HG03064 (cell line): ENCODE results near the gene MEIS3.

Experiments
- ATAC-seq: cut with Tn5 transposase; IDR thresholded peaks from one replicate; pipeline ENCODE4 v1.9.1; 2021; ENCODE audit warnings: low read depth; ENCODE audit not compliant: unreplicated experiment

Gene MEIS3

DNA sequence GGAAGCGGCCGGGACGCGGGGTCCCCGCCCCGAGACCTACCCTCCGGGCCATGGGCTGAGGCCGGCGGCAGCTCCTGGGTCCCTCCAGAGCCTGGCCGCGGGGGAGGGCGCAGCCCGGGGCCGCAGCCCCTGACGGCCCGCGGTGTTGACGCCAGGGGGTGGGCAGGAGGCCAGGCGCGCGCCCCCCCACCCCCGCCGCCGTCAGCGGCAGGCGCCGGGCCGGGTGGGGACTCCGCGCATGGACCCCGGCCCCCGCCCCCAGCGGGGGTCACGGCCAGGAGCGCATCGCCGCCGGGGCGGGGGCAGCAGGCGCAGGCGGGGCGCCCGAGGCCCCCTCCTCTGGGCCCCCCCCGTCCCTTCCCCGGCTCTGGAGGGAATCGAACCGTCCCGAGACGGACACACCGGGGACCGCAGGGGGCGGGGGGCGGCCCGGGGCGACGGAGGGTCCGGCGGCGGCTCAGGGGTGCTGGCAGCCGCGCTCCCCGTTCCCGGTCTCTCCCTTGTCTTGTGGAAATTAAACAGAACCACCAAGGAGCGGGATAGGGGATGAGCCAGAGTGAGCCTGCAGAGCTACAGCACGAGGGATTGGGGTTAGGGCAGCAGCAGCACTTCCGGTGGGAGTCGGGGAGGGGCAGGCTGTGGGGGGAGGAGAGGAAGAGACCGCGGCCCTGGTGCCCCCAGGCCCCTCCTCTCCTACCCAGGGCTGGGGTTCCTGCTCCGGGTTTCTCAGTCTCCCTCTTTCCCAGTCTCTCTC, at the start of gene MEIS3:
Gene MEIS3 (minus strand): TSS at position 498 of the 754 bp plus-strand sequence. CDS start 446 bp downstream, at position 52.
- no peak for ATAC-seq

DNA sequence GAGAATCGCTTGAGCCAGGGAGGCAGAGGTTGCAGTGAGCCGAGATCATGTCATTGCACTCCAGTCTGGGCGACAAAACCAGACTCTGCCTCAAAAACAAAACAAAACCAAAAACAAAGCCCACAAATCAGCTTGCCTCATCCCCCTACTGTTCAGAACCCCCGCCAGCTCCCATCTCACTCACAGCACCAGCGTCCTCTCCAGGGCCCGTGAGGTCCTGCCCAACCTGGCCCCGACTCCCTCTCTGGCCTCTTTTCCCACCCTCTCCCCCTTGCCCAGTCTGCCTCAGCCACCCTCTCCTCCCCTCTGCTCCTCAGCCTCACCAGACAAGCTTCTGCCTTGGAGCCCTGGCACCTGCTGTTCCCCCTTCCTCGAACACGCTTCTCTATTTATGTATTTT, 48.6 kb upstream of the MEIS3 start:
- ATAC-seq = no peak

DNA sequence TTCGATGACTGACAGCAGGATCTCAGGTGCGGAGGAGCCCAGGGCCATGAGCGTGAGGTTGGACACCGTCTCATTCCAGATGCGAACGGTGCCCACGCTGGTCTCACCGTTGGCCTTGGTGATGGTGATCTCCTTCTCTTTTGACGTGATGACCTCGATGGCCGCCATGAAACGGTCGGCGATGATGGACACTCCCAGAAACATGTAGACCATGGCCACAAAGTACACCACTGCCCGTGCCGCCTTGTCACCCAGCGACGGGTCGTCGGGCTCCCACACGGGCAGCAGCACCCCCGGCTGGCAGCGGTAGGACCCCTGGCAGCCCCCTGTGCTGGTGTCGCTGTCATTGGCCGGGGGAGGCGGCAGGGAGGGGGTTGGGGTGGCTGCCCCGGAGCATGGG, 46.6 kb upstream of the MEIS3 start:
- no peak for ATAC-seq

DNA sequence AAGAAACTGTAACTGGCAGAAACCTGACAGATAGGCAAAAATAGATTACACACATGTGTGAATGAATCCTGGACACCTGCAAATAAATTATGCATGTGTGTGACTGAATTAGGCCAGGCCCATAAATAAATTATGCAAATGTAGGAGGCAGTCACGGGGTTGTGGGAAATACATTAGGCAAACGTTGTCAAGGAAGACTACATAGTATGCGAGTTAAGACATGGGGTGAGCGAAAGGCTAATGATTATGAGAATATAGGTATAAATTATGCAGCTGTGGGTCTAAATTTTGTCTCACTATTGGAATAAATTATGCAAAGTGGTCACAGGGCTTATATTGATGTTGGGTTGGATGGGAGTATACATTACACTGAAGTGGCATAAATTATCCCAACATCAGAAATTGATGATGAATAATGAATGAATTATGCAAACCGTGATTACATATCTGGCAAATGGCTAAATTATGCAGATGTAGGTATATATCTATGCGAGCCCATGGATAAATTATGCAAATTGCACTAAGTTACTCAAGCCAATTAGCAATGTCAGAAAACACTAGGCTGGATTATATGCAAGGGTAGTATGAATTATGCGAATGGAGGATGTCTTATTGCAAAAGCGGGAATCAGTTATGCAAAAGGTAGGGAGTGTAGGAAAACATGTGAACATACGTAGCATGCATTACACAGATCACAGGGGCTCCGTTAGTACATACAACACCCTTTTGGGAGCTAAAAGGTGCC, 45.5 kb upstream of the MEIS3 start:
- no peak for ATAC-seq

DNA sequence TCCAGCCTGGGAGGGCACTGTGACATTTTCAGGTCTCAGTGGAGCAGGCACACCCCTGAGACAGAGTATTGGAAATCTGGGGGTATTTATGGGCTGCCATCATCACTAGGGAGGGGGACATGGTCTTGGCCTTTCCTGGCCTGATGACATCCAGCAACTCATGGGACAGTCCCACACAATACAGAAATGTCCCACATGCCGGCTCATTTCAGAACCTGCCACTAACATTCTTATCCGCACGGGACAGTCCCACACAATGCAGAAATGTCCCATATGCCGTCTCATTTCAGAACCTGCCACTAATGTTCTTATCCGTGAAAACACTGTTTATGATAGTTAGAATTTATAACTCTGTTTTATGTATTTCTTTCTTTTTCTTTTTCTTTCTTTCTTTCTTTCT, 42.5 kb upstream of the MEIS3 start:
- no peak for ATAC-seq

DNA sequence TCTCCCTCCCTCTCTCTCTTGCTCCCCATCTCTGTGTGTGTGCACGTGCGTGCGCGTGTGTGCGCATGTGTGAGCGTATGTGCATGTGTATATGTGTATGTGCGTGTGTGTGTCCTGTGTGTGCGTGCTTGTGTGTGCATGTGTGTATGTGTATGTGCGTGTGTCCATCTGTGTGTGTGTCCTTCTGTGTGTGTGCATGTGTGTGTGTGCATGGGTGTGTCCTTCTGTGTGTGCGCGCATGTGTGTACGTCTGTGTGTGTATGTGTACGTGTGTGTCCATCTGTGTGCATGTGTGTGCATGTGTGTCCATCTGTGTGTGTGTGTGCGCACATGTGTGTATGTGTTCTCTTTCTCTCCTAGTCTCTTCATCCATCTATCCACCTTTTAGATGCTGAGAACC, 40.1 kb upstream of the MEIS3 start:
- ATAC-seq = no peak

DNA sequence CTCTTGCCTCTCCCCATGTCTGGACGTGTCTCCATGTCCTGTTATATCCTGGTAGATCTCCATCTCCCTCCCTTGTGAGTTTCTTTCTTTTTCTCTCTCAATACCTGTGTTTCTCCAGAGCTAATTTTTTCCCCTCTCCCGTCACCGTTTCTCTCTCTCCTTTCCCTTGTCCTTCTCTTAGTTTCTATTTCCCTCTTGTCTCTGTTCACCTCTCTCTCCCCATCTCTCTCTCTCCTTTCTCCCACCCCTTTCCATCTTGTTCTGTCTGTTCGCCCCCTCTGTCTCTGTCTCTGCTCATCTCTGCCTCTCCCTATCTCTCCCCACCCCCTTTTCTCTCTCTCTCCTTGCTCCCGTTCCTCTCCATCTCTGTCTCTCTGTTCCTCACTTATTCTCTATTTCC, 39.3 kb upstream of the MEIS3 start:
- ATAC-seq = no peak

DNA sequence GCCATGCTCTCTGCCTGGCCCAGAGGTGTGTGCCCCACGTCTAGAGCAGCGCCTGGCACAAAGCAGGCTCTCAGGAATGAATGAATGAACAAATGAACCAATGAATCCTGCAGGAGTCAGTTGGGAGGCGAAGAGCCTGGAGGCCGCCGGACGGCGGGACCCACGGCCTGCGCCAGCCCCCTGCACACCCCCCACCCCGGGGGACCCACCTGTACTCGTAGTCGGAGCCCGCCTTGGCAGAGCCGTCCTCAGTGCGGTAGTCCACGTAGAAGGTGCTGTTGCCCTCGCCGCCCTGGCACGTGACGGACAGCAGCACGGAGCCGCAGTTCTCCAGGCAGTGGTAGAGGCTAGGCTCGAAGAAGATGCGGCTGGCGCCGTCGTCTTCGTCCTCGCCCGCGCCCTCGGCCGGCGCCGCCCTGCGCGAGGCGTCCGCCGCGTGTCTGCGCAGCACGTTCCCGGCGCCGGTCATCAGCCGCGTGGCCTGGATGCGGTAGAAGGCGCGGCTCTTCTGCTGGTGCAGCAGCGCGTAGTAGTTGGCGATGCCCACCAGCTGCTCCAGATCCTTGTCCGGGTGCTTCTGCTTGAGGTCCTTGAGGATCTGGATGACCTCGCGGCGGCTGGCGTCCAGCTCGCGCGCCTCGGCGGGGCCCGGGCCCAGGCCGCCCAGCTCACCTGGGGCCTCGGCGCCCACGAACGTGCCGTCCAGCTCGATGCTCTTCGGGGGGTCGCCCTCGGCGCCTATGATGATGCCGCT, 37.6 kb upstream of the MEIS3 start:
- no peak for ATAC-seq

DNA sequence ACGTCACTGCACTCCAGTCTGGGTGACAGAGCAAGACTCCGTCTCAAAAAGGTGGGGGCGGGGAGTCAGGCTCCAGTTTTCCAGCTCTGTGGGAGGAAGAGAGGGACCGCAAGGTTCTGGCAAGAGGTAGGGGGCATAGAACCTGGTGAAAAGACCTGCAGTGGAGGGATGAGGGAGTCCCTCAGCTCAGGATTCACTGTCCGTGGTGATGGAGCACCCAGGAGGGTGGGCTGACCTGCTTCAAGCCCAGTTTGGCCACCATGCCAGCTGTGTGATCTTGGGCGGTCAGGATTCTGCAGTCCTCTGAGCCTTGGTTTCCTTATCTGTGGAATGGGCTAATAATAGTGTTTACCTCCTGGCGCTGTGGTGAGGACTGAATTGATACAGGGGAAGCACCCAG, 31.2 kb upstream of the MEIS3 start:
- ATAC-seq = no peak

DNA sequence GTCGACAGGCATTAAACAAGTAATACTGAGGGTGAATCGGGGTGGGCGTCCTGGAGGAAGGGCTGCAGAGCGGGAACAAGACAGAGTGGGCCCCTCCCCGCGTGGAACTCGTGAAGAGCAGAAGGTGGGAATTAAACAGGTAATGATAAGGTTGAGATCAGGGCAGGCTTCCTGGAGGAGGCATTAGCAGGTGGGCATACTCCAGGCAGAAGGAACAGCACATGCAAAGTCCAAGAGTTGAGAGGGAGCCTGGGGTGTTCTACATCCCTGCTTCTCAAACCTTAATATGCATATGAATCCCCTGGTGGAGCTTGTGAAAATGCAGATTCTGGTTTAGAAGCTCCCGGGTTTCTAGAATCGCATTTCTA, 29.0 kb upstream of the MEIS3 start:
- no peak for ATAC-seq

DNA sequence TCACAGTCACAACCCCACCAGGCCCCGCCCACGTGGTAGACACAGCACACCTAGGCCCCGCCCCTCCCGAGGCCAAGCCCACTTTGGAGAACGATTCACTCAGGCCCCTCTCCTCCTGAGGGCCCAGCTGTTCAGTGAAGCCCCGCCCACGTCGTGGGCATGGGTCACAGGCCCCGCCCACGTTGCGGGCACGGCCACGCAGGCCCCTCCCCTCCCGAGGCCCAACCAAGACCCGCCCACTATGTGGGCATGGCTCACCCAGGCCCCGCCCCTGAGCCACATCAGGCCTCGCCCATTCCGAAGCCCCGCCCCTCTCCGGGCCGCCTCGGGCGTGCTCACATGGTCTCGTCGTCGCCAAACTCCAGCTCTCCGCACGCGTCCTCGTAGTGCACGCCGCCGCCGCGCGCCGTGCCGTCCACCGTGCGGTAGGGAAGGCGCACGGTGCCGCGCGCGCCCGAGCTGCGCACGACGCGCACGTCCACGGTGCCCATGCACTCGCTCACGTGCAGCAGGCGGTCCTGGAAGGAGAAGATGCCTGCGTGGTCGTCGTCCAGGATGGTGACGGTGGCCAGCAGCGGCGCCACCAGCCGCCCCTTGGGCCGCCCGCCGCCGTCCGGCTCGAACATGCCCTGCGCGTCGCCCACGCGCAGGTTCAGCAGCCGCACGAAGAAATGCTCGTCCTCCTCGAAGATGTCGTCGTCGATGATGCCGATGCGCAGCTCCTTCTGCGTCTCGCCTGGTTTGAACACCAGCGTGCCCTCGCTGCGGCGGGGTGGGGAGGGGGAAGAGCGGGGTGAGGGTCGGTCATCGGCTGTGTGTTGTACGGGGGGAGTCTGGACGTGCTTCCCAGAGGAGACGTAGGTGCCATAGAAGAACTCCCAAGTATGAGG, 28.4 kb upstream of the MEIS3 start:
- ATAC-seq = no peak

DNA sequence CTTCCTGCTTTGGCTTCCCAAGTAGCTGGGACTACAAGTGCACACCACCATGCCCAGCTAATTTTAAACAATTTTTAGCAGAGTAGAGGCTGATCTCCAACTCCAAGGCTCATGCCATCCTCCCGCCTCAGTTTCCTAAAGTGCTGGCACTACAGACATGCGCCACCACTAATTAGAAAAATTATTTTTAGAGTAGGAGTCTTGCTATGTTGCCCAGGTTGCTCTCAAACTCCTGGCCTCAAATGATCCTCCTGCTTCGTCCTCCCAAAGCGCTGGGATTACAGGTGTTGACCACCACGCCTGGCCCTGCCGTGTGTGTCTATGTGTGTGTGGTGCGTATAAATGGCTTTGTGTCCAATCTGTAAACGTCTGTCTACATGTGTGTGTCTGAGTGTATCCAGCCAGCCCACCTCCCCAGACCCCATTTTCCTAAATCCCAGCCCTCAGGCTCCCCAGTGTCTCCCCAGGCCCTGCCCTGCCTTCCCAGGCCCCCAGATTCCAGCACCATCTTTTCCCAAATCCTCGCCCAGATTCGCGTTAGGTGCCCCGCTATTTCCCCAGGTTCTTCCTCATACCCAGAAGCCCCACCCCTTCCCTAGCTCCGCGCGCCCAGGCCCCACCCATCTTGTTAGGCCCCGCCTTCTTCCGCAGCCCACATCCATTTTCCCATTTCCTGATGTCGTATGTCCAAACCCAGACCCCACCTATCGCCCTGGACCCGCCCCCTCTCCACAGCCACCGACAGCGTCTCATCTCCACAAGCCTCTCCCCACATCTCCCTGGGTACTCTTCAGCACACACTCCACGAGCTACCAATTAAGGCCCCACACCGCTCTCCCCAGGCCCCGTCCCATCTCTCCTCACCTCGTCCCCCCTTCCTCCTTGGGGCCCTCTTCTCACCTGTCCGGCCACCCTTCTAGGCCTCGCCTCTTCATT, 27.5 kb upstream of the MEIS3 start:
- no peak for ATAC-seq

DNA sequence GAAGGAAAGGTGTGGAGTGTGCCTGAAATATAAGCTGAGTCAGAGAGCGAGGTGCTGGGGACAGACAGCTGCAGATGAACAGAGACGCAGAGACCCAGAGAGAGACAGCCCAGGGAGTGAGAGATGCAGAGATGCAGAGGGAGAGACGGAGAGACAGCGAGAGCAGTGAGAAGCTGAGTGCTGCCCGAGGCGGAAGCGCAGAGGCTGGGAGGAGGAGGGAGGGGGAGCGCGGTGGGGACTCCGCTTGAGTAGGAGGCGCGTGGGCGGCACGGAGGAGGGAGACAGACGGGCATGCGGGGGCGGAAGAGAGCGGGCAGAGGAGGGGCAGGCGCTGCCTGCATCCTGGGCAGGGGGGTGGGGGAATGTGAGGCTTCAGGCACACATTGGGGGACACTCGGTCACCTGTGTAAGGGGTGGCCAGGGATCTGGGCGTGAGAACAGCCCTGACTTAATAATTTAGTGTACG, 26.6 kb upstream of the MEIS3 start:
- no peak for ATAC-seq

DNA sequence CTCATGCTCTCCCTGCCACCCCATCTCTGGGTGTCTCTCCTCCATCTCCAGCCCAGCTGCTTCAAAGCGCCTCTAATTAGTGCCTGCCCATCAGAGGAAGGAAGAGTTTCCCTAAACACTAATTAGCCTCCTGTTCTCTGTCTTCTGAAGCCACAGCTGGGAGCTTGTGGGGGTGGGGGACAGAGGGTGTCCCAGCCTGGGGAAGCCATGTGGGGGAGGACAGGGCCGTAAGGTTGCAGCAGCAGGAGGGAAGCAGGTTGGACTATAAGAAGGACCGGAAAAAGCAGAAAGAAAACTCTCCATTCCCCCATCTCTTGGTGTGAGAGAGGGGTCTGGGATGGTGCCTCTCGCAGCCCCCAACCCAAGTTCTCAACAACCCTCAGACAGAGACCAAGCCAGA, 26.2 kb upstream of the MEIS3 start:
- no peak for ATAC-seq

DNA sequence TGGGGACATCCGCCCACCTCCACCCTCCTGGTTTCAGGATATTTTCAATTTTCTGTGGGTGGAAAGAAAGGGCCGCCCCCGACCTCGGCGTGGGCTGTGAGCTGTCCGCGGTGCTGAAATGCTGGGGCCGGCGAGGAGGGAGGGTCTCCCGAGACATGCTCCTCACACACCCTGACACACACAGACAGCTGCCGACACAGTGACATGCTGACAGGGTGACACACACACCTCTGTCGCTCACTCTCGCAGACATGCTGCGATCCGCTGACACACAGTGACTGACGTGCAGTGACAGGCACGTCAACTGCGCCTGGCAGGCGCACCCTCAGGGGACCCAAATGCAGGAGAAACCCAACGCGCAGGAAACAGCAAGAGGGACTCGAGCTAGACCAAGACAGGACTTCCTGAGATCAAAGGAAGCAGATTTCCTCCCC, 25.1 kb upstream of the MEIS3 start:
- no peak for ATAC-seq

DNA sequence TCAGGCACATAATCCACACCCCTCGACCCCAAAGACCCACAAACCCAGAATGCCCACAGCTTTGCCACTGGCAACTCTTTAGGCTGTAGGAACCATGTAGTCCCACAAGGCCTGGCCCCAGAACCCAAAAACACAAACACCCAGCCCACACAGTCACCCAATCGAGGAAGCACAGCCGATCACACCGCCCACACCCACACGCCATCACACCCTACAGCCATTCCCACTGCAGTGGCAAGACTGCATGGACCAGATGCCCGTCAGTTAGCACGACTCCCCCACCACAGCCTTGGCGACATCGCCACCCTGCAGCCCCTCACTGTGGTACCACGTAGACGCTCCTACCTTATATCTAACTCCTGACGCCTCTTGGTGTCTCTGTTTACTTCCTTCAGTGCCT, 24.0 kb upstream of the MEIS3 start:
- ATAC-seq = no peak

DNA sequence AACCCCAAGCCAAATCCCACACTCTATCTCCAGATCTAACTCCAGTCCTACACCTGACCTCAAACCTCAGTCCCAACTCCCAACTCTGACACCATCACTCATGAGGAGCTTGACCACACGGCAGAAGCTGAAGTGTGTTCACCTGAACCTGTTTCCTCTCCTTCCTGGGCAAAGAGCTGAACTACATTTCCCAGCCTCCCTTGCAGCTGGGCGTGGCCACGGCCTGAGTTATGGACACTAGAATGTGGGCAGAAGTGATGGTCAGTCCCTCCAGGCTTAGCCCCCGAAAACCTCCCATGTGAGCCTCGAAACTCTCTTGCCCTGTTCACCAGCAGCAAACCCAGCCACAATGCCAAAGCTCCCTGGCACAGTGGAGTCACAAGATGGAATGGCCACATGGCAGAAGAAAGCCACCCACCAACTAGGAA, 19.5 kb upstream of the MEIS3 start:
- ATAC-seq = no peak

DNA sequence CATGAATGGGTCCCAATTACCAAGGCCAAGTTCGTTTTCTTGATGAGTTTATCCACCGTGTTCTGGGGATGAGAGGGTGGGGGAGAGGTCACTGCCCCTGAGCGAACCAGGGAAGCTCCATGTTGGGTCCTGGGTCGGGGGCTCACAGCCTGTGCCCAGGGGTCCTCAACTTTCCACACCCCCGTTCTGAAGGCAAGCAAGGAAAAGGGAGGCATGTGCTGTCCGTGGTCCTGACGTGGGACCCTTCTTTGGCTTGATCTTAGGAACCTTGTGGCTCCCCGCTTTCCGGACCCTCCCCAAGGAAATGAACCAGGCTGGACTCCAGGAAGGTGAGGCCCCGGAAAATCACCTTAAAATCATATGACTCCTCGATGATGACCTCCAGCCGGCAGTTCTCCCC, 18.2 kb upstream of the MEIS3 start:
- no peak for ATAC-seq

DNA sequence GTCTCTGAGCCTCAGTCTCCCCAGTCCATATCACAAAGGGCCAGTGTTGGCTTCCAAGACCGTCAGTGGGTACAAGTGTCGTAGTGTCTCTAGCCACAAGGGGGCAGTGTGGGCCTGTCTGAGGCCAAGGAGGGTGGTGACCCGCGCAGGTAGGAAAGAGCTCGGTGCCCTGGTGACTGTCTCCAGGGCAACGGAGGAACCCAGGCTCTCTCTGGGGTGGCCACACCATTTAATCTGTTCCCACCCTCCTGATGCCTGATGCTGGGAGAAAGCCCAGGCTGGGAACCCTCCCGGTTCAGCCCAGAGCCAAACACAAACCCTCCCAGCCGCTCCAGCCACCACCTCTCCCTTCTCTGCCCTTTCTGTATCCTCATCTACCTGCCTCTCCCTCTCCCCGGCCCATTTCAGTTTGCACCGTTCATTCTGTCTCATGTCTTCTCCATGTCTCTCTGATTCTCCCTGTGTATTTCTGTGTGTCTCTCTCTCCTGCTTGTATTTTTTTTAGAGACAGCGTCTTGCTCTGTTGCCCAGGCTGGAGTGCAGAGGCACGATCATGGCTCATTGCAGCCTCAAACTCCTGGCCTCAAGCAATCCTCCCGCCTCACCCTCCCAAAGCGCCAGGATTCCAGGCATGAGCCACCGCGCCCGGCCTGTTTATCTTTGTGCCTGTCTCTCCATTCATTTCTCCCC, 17.5 kb upstream of the MEIS3 start:
- ATAC-seq = no peak
